ENCODE measurements around the gene KRTAP4-2.
"Not testable (repeated sequence)": the region's sequence is repeated elsewhere in the genome, so short reads cannot be mapped to it uniquely, and the experiment has no call there.

KRTAP4-2 gene

DNA sequence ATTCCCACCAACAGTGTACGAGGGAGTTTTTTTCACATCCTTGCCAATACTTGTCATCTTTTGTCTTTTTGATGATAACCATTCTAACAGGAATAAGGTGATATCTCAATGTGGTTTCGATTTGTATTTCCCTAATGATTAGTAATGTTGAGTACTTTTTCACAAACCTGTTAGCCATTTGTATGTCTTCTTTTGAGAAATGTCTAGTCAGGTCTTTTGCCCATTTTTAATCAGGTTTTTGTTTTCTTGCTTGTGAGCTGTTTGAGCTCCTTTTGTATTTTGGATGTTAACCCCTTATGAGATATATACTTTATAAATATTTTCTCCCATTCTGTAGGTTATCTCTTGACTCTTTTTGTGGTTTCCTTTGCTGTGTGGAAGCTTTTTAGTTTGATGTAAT lies 26.5 kb downstream of the KRTAP4-2 start:
- Histone ChIP-seq H3K27ac (ENCODE audit: low read length) (no peak overlapping the region), H3K27me3 (ENCODE audit: insufficient read depth, low read length, poor library complexity) (peaks cover 10% of the 10 kb centered on the region), H3K9me3 (ENCODE audit: insufficient read depth, low read length, severe bottlenecking) (no peaks in the 10 kb centered on the region), H3K79me2 (ENCODE audit: insufficient read depth, low read length) (no peaks in the 10 kb centered on the region), H2AFZ (ENCODE audit: low read depth, low read length) (no peak overlapping the region), H3K4me3 (ENCODE audit: low read depth in 1 of 2, low read length in 2 of 2) (no peak overlapping the region), H4K20me1 (ENCODE audit: insufficient read depth, low read length) (no peaks in the 10 kb centered on the region), H3K4me2 (ENCODE audit: insufficient read depth, low read length) (no peak overlapping the region), H3K36me3 (ENCODE audit: insufficient read depth, low read length) (no peaks in the 10 kb centered on the region), H3K4me1 (ENCODE audit: insufficient read depth, low read length) (no peaks in the 10 kb centered on the region), H3K9ac (ENCODE audit: low read depth, low read length) (no peak overlapping the region)
- TF ChIP-seq, protein P1, sequence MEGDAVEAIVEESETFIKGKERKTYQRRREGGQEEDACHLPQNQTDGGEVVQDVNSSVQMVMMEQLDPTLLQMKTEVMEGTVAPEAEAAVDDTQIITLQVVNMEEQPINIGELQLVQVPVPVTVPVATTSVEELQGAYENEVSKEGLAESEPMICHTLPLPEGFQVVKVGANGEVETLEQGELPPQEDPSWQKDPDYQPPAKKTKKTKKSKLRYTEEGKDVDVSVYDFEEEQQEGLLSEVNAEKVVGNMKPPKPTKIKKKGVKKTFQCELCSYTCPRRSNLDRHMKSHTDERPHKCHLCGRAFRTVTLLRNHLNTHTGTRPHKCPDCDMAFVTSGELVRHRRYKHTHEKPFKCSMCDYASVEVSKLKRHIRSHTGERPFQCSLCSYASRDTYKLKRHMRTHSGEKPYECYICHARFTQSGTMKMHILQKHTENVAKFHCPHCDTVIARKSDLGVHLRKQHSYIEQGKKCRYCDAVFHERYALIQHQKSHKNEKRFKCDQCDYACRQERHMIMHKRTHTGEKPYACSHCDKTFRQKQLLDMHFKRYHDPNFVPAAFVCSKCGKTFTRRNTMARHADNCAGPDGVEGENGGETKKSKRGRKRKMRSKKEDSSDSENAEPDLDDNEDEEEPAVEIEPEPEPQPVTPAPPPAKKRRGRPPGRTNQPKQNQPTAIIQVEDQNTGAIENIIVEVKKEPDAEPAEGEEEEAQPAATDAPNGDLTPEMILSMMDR (IDR thresholded peaks at IDR 0.05; ENCODE audit: borderline replicate concordance, extremely low read depth, low read length, poor library complexity, severe bottlenecking), result no peak
- no peak for TF ChIP-seq EZH2 (IDR thresholded peaks at IDR 0.05; ENCODE audit: borderline replicate concordance, low read depth, low read length, severe bottlenecking)
- ATAC-seq (ENCODE audit: insufficient read depth, low read depth) (no peak), DNase-seq (no peak)

DNA sequence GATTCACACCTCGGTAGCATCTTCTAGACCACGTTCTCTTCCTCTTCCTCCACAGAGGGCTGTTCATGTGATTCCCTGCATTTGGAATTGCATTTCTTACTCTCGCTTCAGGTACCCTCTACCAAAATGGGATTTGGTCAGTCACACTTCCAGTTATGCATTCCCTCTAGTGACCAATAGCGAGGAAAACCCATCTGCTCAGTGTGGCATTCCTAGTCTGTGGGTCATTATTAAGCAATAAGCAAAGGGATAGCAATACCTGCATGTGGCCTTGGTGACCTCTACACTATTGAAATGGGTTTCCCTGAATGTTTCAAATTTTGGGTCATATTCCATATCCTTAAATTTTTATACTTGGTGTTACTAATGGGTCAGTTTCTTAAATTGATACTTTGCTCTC lies 28.0 kb downstream of the KRTAP4-2 start:
- H3K9me3 ChIP-seq (ENCODE audit: insufficient read depth, low read length, severe bottlenecking), result no peaks in the 10 kb centered on the region
- H3K27ac ChIP-seq (ENCODE audit: low read length), result no peak overlapping the region
- no peak overlapping the region for H3K4me3 ChIP-seq (ENCODE audit: low read depth in 1 of 2, low read length in 2 of 2)
- DNase-seq (no peak), ATAC-seq (ENCODE audit: insufficient read depth, low read depth) (no peak)
- peaks cover 10% of the 10 kb centered on the region for H3K27me3 ChIP-seq (ENCODE audit: insufficient read depth, low read length, poor library complexity)
- H3K4me2 ChIP-seq (ENCODE audit: insufficient read depth, low read length), result no peak overlapping the region
- H4K20me1 ChIP-seq (ENCODE audit: insufficient read depth, low read length), result no peaks in the 10 kb centered on the region
- H3K9ac ChIP-seq (ENCODE audit: low read depth, low read length), result no peak overlapping the region
- H3K79me2 ChIP-seq (ENCODE audit: insufficient read depth, low read length), result no peaks in the 10 kb centered on the region
- no peak overlapping the region for H2AFZ ChIP-seq (ENCODE audit: low read depth, low read length)
- H3K4me1 ChIP-seq (ENCODE audit: insufficient read depth, low read length), result no peaks in the 10 kb centered on the region
- TF ChIP-seq, protein P1 (IDR thresholded peaks at IDR 0.05; ENCODE audit: borderline replicate concordance, extremely low read depth, low read length, poor library complexity, severe bottlenecking), result no peak
- TF ChIP-seq EZH2 (IDR thresholded peaks at IDR 0.05; ENCODE audit: borderline replicate concordance, low read depth, low read length, severe bottlenecking), result no peak
- H3K36me3 ChIP-seq (ENCODE audit: insufficient read depth, low read length), result no peaks in the 10 kb centered on the region

DNA sequence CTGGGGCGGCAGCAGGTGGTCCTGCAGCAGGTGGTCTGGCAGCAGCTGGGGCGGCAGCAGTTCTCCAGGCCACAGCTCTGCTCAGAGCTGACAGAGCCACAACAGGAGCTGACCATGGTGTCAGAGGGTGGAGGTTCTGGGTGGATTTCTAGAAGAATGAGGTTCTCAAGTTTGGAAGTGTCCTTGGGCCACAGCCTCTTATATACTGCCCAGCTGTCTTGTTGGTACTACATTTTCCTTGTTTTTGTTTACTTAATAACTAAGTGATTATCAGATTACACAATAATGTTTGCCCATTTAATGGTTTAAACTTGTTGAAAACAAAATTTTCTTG lies 28.4 kb downstream of the KRTAP4-2 start, which contains the start of gene KRTAP4-5:
Gene KRTAP4-5 (minus strand): TSS at position 174 of the 334 bp plus-strand sequence. CDS start 58 bp downstream, at position 116.
- no peak within 1 kb of the TSS for H2AFZ ChIP-seq (ENCODE audit: low read depth, low read length)
- no peak within 1 kb of the TSS for H3K27ac ChIP-seq (ENCODE audit: low read length)
- H3K4me1 ChIP-seq (ENCODE audit: insufficient read depth, low read length), result no peaks in the 10 kb centered on the region
- H3K27me3 ChIP-seq (ENCODE audit: insufficient read depth, low read length, poor library complexity), result peaks cover 10% of the 10 kb centered on the region
- no peak within 1 kb of the TSS for H3K4me3 ChIP-seq (ENCODE audit: low read depth in 1 of 2, low read length in 2 of 2)
- ATAC-seq (ENCODE audit: insufficient read depth, low read depth), result no peak
- H3K9me3 ChIP-seq (ENCODE audit: insufficient read depth, low read length, severe bottlenecking), result no peaks in the 10 kb centered on the region
- no peaks in the 10 kb centered on the region for H4K20me1 ChIP-seq (ENCODE audit: insufficient read depth, low read length)
- DNase-seq, result no peak
- H3K9ac ChIP-seq (ENCODE audit: low read depth, low read length), result no peak within 1 kb of the TSS
- H3K36me3 ChIP-seq (ENCODE audit: insufficient read depth, low read length), result no peaks in the 10 kb centered on the region
- H3K79me2 ChIP-seq (ENCODE audit: insufficient read depth, low read length), result no peaks in the 10 kb centered on the region
- no peak for TF ChIP-seq EZH2 (IDR thresholded peaks at IDR 0.05; ENCODE audit: borderline replicate concordance, low read depth, low read length, severe bottlenecking)
- TF ChIP-seq, protein P1 (IDR thresholded peaks at IDR 0.05; ENCODE audit: borderline replicate concordance, extremely low read depth, low read length, poor library complexity, severe bottlenecking), result no peak
- no peak within 1 kb of the TSS for H3K4me2 ChIP-seq (ENCODE audit: insufficient read depth, low read length)

DNA sequence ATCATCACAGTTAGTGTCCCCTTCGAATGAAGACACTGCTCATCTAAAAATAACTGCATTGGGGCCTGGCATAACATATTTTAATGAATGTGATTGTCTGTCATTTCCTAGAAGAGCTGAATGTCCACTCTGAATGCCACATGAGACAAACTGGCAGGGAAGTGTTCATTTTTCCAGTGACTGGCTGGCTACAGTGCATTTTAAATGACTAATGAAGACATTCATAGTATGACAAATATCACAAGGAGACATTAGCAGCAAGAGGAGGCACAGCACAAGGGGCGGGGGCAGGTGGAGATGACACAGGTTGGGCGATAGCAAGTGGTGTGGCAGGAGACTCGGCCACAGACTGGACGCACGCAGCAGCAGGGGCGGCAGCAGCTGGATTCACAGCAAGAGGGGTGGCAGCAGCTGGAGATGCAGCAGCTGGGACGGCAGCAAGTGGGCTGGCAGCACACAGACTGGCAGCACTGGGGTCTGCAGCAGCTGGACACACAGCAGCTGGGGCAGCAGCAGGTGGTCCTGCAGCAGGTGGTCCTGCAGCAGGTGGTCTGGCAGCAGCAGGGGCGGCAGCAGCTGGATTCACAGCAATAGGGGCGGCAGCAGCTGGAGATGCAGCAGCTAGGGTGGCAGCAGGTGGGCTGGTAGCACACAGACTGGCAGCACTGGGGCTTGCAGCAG lies 28.9 kb downstream of the KRTAP4-2 start:
- not testable (repeated sequence) for H3K79me2 ChIP-seq (ENCODE audit: insufficient read depth, low read length); H3K36me3 ChIP-seq (ENCODE audit: insufficient read depth, low read length); H3K4me1 ChIP-seq (ENCODE audit: insufficient read depth, low read length); H3K27ac ChIP-seq (ENCODE audit: low read length); H3K4me2 ChIP-seq (ENCODE audit: insufficient read depth, low read length); H3K9ac ChIP-seq (ENCODE audit: low read depth, low read length); H3K27me3 ChIP-seq (ENCODE audit: insufficient read depth, low read length, poor library complexity); DNase-seq; H3K4me3 ChIP-seq (ENCODE audit: low read depth in 1 of 2, low read length in 2 of 2); ATAC-seq (ENCODE audit: insufficient read depth, low read depth); H3K9me3 ChIP-seq (ENCODE audit: insufficient read depth, low read length, severe bottlenecking); H4K20me1 ChIP-seq (ENCODE audit: insufficient read depth, low read length); H2AFZ ChIP-seq (ENCODE audit: low read depth, low read length)
